HG03520 (cell line): ENCODE data around the gene RPTOR.

Experiments used
- ATAC-seq: cut with Tn5 transposase; IDR thresholded peaks from one replicate; pipeline ENCODE4 v1.9.1; 2021; ENCODE audit warnings: mild to moderate bottlenecking, moderate library complexity; ENCODE audit not compliant: unreplicated experiment

The RPTOR gene

DNA sequence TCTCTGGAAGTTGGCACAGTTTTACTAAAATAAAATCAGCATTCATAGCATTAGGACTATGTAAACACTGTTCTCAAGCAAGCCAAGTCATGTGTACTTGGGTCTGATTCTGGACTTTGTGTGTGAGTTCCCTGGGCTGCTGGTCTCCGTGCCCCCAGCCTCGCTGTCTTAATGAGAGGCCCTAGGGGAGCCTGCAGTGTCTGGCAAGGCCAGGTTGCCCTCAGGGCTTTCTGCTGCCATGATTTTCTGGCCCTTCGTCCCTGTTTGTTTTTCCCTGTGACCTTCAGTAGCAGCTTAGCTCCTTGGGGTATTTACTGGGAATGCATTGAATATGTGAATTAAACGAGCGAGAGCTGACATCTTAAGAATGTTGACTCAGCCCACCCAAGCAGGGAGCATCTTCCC, 161.8 kb downstream of the RPTOR start:
- ATAC-seq = no peak

- ATAC-seq = no peak
Measured at GRCh38 chr17:80708480-80708879, 163.8 kb downstream of the RPTOR start.

- ATAC-seq = no peak
Measured at GRCh38 chr17:80709090-80709695, 164.6 kb downstream of the RPTOR start.

DNA sequence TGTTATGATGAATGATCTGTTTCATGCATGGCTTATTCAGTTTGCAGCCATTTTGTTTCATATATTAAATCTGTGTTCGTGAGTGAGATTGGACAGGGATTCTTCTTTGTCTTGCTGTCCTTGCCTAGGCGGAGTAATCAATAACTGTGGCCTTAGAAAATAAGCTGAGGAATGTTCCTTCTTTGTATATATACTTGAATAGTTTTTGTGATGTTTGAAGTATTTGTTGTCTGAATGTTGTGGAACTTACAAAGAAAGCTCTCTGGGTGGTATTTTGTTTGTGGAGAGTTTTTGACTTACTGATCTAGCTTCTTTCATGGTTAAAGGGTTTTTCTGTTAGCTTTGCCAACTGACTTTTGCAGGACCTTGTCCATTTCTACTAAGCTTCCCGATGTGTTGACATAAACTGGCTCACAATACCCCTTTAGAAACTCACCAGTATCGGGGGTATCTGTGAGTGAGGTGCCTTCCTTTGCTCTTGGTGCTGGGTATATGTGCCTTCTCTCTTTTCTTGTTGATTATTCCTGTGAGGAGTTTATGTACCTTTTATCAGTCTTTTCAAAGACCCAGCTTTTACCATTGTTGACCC, 166.2 kb downstream of the RPTOR start:
- no peak for ATAC-seq

GRCh38 chr17:80712089-80712488, 167.5 kb downstream of the RPTOR start:
- ATAC-seq = no peak

- no peak for ATAC-seq
Measured at GRCh38 chr17:80712606-80713005, 168.0 kb downstream of the RPTOR start.

- no peak for ATAC-seq
Measured at GRCh38 chr17:80716986-80717719, 172.5 kb downstream of the RPTOR start.

GRCh38 chr17:80717720-80718083, 173.1 kb downstream of the RPTOR start:
- ATAC-seq = no peak

DNA sequence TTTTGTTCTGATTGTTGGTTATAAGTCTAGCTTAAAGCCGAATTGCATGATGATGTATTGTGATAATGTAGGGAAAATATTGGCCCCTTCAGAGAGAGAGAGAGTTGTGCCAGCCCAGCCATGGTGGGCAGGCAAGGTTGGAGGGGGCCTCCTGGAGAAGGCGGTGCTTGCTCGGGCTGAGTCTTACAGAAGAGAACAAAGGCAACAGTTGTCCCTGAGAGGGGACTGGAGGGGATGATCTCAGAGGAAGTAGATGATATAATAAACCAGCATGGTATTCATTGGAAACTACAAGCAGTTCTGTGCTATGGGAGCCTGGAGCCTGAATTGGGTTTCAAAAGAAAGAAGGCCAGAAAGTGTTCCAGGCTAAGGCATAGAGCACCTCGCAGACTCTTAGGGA, 173.8 kb downstream of the RPTOR start:
- no peak for ATAC-seq

GRCh38 chr17:80719449-80719848, 174.8 kb downstream of the RPTOR start:
- ATAC-seq = no peak

- no peak for ATAC-seq
Measured at GRCh38 chr17:80720610-80721577, 176.3 kb downstream of the RPTOR start.

DNA sequence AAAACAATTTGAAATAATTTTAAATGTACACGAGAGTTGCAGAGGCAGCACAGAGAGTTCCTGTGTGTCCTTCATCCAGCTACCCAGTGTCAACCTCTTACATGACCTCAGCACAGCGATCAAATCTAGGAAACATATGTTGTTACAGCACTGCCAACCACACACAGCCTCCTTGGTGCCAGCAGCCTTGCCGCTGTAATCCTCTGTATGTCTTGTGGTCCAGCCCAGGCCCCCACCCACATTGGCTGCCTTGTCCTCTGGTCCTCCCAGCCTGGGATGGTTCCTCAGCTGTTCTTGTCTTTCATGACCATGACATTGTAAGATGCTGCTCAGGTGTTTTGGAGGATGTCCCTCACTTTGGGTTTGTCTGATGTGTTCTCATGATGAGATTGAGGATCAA, 178.0 kb downstream of the RPTOR start:
- ATAC-seq = no peak

GRCh38 chr17:80724775-80725266, 180.2 kb downstream of the RPTOR start:
- no peak for ATAC-seq

- ATAC-seq = no peak
Measured at GRCh38 chr17:80725517-80725916, 180.9 kb downstream of the RPTOR start.

DNA sequence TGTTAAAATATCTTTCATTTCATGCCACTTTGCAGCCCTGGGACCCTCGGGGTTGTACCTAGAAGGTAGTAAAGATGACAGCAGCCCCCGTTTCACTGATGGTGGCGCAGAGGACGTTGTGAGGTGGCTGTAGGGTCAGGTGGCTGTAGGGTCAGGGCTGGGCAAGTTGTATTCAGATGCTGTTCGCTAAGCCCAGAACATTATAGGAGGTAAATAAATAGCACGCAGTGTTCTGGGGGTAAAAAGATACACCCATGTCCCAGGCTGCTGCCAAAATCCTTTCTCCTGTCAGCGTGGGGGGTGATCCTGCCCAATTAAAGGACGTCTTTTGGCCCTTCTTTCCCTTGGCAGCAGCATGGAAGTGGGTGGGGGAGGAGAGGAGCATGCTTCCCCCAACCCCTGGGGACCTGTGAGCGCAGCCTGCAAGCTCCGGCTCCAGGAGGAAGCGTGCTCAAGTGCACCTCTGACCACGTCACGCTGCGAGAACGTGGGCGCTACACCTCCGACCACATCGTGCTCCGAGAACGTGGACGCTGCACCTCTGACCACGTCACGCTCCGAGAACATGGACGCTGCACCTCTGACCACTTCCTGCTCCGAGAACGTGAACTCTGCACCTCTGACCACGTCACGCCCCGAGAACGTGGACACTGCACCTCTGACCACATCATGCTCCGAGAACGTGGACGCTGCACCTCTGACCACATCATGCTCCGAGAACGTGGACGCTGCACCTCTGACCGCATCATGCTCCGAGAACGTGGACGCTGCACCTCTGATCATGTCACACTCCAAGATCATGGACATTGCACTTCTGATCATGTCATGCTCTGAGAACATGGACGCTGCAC, 182.1 kb downstream of the RPTOR start:
- no peak for ATAC-seq

- ATAC-seq = no peak
Measured at GRCh38 chr17:80727409-80727755, 182.7 kb downstream of the RPTOR start.

DNA sequence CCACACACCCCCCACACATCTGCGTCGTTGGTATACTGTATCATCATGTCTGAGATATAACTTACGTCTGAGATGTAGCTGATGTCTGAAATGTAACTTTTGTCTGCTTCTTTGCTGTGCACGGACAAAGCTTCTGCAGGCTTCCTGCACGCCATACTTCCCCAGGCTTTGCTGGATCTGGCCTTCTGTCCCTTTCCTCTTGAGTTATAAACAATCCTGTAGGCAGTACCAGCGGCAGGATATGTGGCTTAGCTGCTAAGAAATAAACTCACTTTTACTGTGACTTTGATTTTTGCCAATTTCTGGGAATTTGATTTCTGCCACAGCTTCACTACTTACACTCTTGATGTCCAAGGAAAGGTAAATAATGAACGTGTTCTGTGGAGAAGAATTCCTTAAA, 184.4 kb downstream of the RPTOR start:
- no peak for ATAC-seq

DNA sequence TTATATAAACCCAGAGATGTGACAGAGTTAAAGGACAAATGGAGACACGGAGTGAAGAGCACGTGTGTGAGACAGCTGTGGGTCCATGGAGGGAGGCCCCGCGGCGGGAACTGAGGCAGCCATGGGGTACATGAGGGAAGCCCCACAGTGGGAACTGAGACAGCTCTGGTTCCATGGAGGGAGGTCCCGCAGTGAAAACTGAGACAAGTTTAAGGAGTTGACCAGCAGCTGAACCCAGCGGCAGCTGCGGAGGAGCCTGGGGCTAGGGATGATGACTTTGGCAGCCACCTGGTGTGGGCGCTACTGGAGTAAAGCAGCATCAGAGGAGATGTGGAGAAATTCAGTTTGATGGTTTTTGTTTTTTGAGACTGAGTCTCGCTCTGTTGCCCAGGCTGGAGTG, 185.1 kb downstream of the RPTOR start:
- ATAC-seq = no peak

DNA sequence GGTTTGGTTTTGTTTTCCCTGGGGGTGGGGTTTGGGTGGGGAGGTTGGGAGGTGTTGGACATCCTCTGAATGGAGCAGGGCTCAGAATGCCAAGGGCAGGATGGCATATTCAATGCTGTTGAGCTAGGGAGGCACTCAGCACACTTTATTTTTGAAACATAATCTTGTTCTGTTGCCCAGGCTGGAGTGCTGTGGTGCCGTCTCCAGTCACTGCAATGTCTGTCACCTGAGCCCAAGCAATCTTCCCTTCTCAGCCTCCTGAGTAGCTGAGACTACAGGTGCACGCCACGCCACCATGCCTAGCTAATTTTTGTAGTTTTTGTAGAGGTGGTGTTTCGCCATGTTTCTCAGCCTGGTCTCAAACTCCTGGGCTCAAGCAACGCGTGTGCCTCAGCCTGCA, 186.1 kb downstream of the RPTOR start:
- no peak for ATAC-seq

DNA sequence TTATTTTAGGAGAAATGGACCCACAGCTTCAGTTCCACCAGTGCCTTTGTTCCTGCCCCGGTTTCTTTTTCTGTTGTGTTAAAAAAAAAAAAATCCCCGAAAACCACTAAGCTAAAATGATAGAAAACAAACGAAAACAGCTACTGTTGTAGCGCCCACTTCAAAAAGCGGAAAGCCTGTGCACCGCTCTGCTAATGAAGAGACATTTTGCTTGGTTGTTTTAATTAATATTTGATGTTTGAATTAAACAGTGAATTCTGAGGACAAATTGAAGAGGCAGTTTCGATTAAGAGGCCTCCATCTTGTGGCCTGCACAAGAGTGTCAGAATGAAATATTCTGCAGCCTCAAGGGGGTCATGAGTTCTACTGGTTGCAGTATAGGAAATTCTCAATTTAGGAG, 186.7 kb downstream of the RPTOR start:
- no peak for ATAC-seq
